GM10248 (cell line): ENCODE results near the gene TMC5.

ENCODE experiments used
- CTCF ChIA-PET: fragments of 300-600 bp; sonication (Branson Sonifier 250); formaldehyde crosslinking; extraction: SDS; loops from one replicate; lab custom pipeline; 2021; ENCODE audit warnings: antibody characterized with exemption; lab: Yijun Ruan, JAX
- POLR2A ChIA-PET: fragments of 350-650 bp; sonication (Branson Sonifier 250); formaldehyde crosslinking; extraction: SDS; loops from one replicate; lab custom pipeline; 2020; ENCODE audit warnings: antibody characterized with exemption; lab: Yijun Ruan, JAX
- DNase-seq: peaks from one replicate; pipeline ENCODE4 v3.0.0; 2012; ENCODE audit errors: extremely low spot score
- CTCF ChIP-seq: IDR thresholded peaks from 2 replicates; pipeline ENCODE4 v1.5.1; 2012; ENCODE audit warnings: mild to moderate bottlenecking, low read depth; ENCODE audit errors: extremely low read depth, missing control alignments, control extremely low read depth

The TMC5 gene

GRCh38 chr16:19436540-19436939, 18.9 kb downstream of the TMC5 start:
- POLR2A ChIA-PET: no interaction called here
- TF ChIP-seq CTCF: no peak
- no peak for DNase-seq
- CTCF ChIA-PET: interaction anchor here (1.2 to 1.5 kb wide), 3 partner anchors 9 to 66 kb away, joined by 3 to 6 read pairs (median 5); no protein-coding TSS in a partner anchor

- POLR2A ChIA-PET: no interaction called here
- DNase-seq: peak; percentile 29
Measured at GRCh38 chr16:19437280-19437679, 19.6 kb downstream of the TMC5 start.

GRCh38 chr16:19438739-19439138, 21.1 kb downstream of the TMC5 start:
- DNase-seq: no peak
- POLR2A ChIA-PET: no interaction called here
- no peak for TF ChIP-seq CTCF
- CTCF ChIA-PET: interaction anchor here (0.8 to 1.2 kb wide), 2 partner anchors 14 to 50 kb away, joined by 3 read pairs; no protein-coding TSS in a partner anchor

More at GRCh38 chr16:19437280-19437679, 19.6 kb downstream of the TMC5 start:
- TF ChIP-seq CTCF: no peak
- CTCF ChIA-PET: interaction anchor here (1.0 to 1.5 kb wide), 4 partner anchors 10 to 65 kb away, joined by 3 to 6 read pairs (median 4); no protein-coding TSS in a partner anchor

GRCh38 chr16:19439483-19439882, 21.8 kb downstream of the TMC5 start:
- DNase-seq: no peak
- no peak for TF ChIP-seq CTCF
- POLR2A ChIA-PET: no interaction called here
- CTCF ChIA-PET: no interaction called here

GRCh38 chr16:19443659-19444058, 26.0 kb downstream of the TMC5 start:
- no peak for TF ChIP-seq CTCF
- CTCF ChIA-PET: no interaction called here
- POLR2A ChIA-PET: no interaction called here
- no peak for DNase-seq

- TF ChIP-seq CTCF: no peak
- no peak for DNase-seq
- ChIA-PET POLR2A (no interaction called here), CTCF (no interaction called here)
Measured at GRCh38 chr16:19446300-19446846, 28.7 kb downstream of the TMC5 start.
